Gastrocnemius medialis (tissue), 4 donors: ENCODE results near the gene FASTKD3. TPM values are rescaled to one million over a fixed set of nuclear protein-coding genes. Genes with fewer than 3 reads are reported as not detected.

Experiments used
- ATAC-seq, 2 donors: fragments of 150-250 bp; one replicate each; pipeline ENCODE4 v1.9.1; 2016
- DNase-seq, 2 donors: peaks; one replicate each; pipeline ENCODE4 v3.0.0-alpha.2; 2019
- H3K27ac ChIP-seq, 4 donors: fragments of 200-600 bp; sonication (generic); 1 replicate in 1 of 4; 2 replicates in 3 of 4; pipeline ENCODE4 v1.5.1; 2016 to 2018; ENCODE audit warnings: mild to moderate bottlenecking in 2 of 4, moderate library complexity in 1 of 4
- H3K27me3 ChIP-seq, 3 donors: fragments of 200-600 bp; sonication (generic) in 2 of 3; 1 replicate in 1 of 3; 2 replicates in 2 of 3; pipeline versions ENCODE4 v1.5.1 to v1.6.0; 2016 to 2019; ENCODE audit warnings: mild to moderate bottlenecking in 1 of 3, moderate library complexity in 1 of 3
- H3K36me3 ChIP-seq, 2 donors: fragments of 200-600 bp; sonication (generic) in 1 of 2; one replicate each; pipeline ENCODE4 v1.5.1; 2017 to 2018
- H3K4me1 ChIP-seq, 2 donors: fragments of 200-600 bp; sonication (generic) in 1 of 2; one replicate each; pipeline ENCODE4 v1.5.1; 2016 to 2017; ENCODE audit warnings: mild to moderate bottlenecking in 2 of 2
- H3K4me3 ChIP-seq, 4 donors: fragments of 200-600 bp; sonication (generic) in 3 of 4; 1 replicate in 1 of 4; 2 replicates in 3 of 4; pipeline ENCODE4 v1.5.1; 2016 to 2019; ENCODE audit warnings: mild to moderate bottlenecking in 2 of 4
- H3K9me3 ChIP-seq, 3 donors: fragments of 200-600 bp; sonication (generic) in 2 of 3; 1 replicate in 1 of 3; 2 replicates in 2 of 3; pipeline ENCODE4 v1.5.1; 2016 to 2019
- POLR2A ChIP-seq, 2 donors: fragments of 450-650 bp; IDR thresholded peaks; one replicate each; pipeline ENCODE4 v1.6.1; 2017; ENCODE audit warnings: antibody characterized with exemption in 2 of 2, mild to moderate bottlenecking in 2 of 2, moderate library complexity in 2 of 2
- in situ Hi-C, 4 donors: fragments of 200-750 bp; cut with MboI; loops; one replicate each; pipeline versions ENCODE4 v1.15.0 to v1.8.0; 2017; ENCODE audit warnings: low sequenced_read_pairs in 4 of 4
- intact Hi-C: fragments of 100-400 bp; cut with DNase I; formaldehyde crosslinking; loops from one replicate; pipeline ENCODE4 v1.15.1; 2023; ENCODE audit warnings: low total_unique reads
- total RNA-seq, 4 donors: library from RNA; depleted of rRNA; stranded (reverse); fragments of >200 nt; gene quantifications; one replicate each; pipeline versions ENCODE4 v1.1.0 to v1.2.3, GENCODE V29; 2016
- TF ChIP-seq, protein P1 (sequence below), 5 experiments: fragments of 450-650 bp in 3 of 5; fragments of 200-600 bp in 2 of 5; sonication (generic) in 2 of 5; IDR thresholded peaks in 4 of 5; conservative IDR thresholded peaks in 1 of 5; 1 replicate in 4 of 5; 2 replicates in 1 of 5; pipeline ENCODE4 v1.5.1; 2016 to 2019; ENCODE audit warnings: antibody characterized with exemption in 5 of 5, mild to moderate bottlenecking in 3 of 5, moderate library complexity in 3 of 5

FASTKD3 gene
- total RNA-seq, 4 donors from 2014 or later, result 6.8 to 9.4 (median 7.3) TPM

DNA sequence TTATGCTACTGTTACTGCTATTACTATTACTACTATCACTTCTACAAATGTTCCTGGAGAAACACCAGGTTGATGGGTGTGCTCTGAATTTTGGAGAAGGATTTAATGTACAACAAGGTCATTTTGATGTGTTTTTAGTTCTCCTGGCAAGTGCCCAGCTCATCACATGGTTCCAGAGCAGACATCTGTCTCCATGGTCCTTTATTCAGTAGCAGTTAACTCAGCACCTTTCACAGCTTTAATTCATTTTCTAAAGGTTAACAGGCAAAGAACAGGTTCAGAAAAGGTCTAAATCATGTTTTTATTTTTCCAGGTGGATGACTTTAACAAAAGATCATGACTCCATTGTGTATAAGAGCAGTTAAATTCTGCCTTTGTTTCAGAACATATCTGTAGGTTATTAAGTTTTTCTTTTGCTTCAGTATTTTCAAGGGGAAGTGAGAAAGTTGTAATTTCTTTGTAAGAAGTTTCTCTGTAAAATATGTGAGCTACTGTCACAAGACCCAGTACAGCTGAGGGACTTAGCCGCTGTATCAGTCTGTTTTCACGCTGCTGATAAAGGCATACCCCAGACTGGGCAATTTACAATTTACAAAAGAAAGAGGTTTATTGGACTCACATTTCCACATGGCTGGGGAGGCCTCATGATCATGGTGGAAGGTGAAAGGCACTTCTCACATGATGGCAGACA lies 42.1 kb upstream of the FASTKD3 start:
- no peak overlapping the region for H3K27ac ChIP-seq

GRCh38 chr5:7908317-7908716 lies 39.5 kb upstream of the FASTKD3 start:
- DNase-seq (no peak), ATAC-seq (no peak)
- no peak overlapping the region for H3K4me3 ChIP-seq
- no peaks in the 10 kb centered on the region for H3K27me3 ChIP-seq
- no peaks in the 10 kb centered on the region for H3K4me1 ChIP-seq
- H3K27ac ChIP-seq, result no peak overlapping the region
- peaks cover 0 to 16% of the 10 kb centered on the region in 2 donors for H3K36me3 ChIP-seq
- in situ Hi-C loops (no loop called here), intact Hi-C loops (no loop called here)
- TF ChIP-seq, protein P1, sequence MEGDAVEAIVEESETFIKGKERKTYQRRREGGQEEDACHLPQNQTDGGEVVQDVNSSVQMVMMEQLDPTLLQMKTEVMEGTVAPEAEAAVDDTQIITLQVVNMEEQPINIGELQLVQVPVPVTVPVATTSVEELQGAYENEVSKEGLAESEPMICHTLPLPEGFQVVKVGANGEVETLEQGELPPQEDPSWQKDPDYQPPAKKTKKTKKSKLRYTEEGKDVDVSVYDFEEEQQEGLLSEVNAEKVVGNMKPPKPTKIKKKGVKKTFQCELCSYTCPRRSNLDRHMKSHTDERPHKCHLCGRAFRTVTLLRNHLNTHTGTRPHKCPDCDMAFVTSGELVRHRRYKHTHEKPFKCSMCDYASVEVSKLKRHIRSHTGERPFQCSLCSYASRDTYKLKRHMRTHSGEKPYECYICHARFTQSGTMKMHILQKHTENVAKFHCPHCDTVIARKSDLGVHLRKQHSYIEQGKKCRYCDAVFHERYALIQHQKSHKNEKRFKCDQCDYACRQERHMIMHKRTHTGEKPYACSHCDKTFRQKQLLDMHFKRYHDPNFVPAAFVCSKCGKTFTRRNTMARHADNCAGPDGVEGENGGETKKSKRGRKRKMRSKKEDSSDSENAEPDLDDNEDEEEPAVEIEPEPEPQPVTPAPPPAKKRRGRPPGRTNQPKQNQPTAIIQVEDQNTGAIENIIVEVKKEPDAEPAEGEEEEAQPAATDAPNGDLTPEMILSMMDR (IDR thresholded peaks at IDR 0.05 in 4 of 5, conservative IDR thresholded peaks at IDR 0.05 in 1 of 5), result no peak
- no peak for TF ChIP-seq POLR2A (IDR thresholded peaks at IDR 0.05)
- no peaks in the 10 kb centered on the region for H3K9me3 ChIP-seq

More for the DNA sequence above, 42.1 kb upstream of the FASTKD3 start:
- DNase-seq, result no peak
- ATAC-seq, result no peak
- H3K36me3 ChIP-seq, result peaks cover 0 to 11% of the 10 kb centered on the region in 2 donors
- in situ Hi-C loops, result no loop called here
- no peaks in the 10 kb centered on the region for H3K27me3 ChIP-seq
- intact Hi-C loops, result no loop called here
- no peaks in the 10 kb centered on the region for H3K4me1 ChIP-seq
- TF ChIP-seq POLR2A (IDR thresholded peaks at IDR 0.05), result no peak
- TF ChIP-seq, protein P1 (IDR thresholded peaks at IDR 0.05 in 4 of 5, conservative IDR thresholded peaks at IDR 0.05 in 1 of 5), result no peak
- H3K4me3 ChIP-seq, result no peak overlapping the region
- H3K9me3 ChIP-seq, result no peaks in the 10 kb centered on the region

GRCh38 chr5:7907612-7908011 lies 38.8 kb upstream of the FASTKD3 start:
- intact Hi-C loops, result no loop called here
- no peak for DNase-seq
- Histone ChIP-seq H3K27ac (no peak overlapping the region), H3K4me1 (no peaks in the 10 kb centered on the region), H3K27me3 (no peaks in the 10 kb centered on the region), H3K36me3 (peaks cover 0 to 20% of the 10 kb centered on the region in 2 donors), H3K4me3 (no peak overlapping the region), H3K9me3 (no peaks in the 10 kb centered on the region)
- no peak for ATAC-seq
- in situ Hi-C loops, result no loop called here
- no peak for TF ChIP-seq POLR2A (IDR thresholded peaks at IDR 0.05)
- TF ChIP-seq, protein P1 (IDR thresholded peaks at IDR 0.05 in 4 of 5, conservative IDR thresholded peaks at IDR 0.05 in 1 of 5), result no peak

DNA sequence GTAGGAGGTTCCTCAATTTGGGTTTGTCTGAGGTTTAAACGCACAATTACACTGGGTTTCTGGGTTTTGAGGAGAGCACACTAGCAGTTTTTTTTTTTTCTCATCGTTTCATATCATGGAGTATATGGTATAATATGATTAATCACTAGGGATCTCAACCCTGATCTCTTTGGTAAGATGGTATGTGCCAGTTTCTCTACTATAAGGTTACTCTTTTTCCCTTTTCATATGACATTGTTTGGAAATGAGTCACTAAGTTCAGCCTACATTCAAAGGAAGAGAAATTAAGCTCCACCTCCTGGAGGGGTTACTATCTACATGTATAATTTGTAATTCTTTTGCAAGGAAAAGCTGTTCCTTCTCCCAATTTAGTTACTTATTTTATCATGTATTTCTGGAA lies 35.3 kb upstream of the FASTKD3 start:
- Histone ChIP-seq H3K4me1 (no peaks in the 10 kb centered on the region), H3K36me3 (peaks cover 3 to 49% of the 10 kb centered on the region in 2 donors), H3K27ac (no peak overlapping the region), H3K27me3 (no peaks in the 10 kb centered on the region), H3K4me3 (no peak overlapping the region), H3K9me3 (no peaks in the 10 kb centered on the region)
- in situ Hi-C loops, result no loop called here
- intact Hi-C loops, result no loop called here
- no peak for TF ChIP-seq POLR2A (IDR thresholded peaks at IDR 0.05)
- TF ChIP-seq, protein P1 (IDR thresholded peaks at IDR 0.05 in 4 of 5, conservative IDR thresholded peaks at IDR 0.05 in 1 of 5), result no peak
- ATAC-seq (no peak), DNase-seq (no peak)
